GM12873 (cell line): ENCODE results near the gene TEX264.

Experiments used
- CTCF ChIP-seq: IDR thresholded peaks from 2 replicates; pipeline ENCODE4 v1.5.1; 2012; ENCODE audit warnings: low read depth, mild to moderate bottlenecking, moderate library complexity, low read length, control low read depth; ENCODE audit not compliant: insufficient read depth; ENCODE audit errors: missing control alignments

TEX264 gene

DNA sequence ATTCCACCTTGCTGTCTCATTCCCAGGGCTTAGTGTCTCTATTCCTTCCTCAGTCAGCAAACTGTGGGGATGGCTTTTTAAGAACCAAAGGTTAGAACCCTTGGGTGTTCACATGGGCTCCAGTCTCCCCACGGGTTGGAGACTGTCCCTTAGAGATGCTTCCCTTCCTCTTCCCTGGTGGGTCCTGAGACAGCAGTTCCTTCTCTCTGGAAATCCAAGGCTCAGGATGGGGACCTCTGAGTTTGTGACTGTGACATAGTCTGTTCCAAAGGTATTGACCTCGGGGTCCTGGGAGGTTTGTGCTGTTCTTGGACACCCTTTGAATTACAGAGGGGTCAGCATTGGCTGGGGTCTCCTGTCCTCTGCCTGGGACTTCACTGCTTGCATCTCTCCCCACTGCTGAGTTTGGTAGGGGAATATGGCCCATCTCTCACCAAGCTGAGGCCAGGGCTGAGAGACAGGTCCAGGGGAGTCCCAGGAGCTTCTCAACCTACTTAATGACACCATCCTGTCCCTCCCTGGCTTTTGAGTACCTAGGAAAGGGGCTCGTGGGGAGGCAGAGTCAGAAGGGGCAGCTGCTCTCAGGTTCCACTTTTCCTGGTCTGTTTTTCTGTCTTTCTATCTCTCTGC lies 37.3 kb downstream of the TEX264 start:
- TF ChIP-seq CTCF = no peak

DNA sequence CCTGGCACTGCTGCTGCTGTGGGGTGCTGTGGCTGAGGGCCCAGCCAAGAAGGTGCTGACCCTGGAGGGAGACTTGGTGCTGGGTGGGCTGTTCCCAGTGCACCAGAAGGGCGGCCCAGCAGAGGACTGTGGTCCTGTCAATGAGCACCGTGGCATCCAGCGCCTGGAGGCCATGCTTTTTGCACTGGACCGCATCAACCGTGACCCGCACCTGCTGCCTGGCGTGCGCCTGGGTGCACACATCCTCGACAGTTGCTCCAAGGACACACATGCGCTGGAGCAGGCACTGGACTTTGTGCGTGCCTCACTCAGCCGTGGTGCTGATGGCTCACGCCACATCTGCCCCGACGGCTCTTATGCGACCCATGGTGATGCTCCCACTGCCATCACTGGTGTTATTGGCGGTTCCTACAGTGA lies 38.0 kb downstream of the TEX264 start:
- no peak for TF ChIP-seq CTCF

DNA sequence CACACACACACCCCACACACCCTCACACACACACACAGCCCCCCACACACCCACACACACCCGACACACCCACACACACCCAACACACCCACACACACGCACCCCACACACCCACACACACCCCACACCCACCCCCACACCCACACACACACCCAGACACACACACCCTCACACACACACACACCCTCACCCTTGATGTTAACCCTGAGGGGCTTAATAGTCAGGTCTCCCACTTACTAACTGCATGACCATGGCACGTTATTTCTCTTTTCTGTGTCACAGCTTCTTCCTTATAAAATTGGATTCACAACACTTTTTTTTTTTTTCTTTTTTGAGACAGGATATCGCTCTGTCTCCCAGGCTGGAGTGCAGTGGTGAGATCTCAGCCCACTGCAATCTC lies 38.6 kb downstream of the TEX264 start:
- no peak for TF ChIP-seq CTCF

DNA sequence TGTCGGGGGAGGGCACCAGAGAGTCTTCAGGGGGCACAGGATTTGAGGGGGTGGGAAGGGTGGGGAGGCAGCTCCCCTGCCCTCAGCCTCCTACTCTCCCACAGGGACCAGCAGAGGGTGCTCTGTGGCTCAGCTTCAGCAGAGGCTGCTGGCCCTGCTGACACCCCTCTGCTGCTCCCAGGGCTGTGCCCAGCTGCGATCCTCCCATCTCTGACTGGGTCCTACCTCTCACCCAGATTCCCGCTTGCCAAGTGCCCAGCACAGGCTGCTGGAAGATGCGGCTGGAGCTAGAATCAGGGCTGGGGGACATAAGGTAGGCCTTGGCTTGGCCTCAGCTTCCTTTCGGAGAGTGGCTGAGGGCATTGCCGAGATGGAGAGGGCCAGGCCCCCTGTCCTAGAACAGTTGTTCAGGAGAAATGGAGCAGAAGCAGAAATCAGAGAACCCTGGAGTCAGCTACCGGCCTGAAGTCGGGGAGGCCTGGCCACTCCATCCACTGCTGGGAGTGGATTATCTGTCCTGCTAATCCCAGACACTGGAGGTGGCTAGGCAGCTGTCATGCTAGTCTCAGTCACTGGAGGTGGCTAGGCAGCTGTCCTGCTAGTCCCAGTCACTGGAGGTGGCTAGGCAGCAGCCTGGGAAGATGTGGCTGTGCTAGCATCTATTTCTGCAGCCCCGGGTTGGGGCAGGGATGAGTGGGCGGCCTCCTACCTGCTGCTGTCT lies 39.7 kb downstream of the TEX264 start:
- TF ChIP-seq CTCF = peak; percentile 30

GRCh38 chr3:51711352-51712037 lies 40.4 kb downstream of the TEX264 start:
- TF ChIP-seq CTCF = no peak

GRCh38 chr3:51712038-51712420 lies 41.0 kb downstream of the TEX264 start:
- TF ChIP-seq CTCF = no peak

GRCh38 chr3:51712511-51712931 lies 41.5 kb downstream of the TEX264 start:
- TF ChIP-seq CTCF = no peak
